Spinal cord (tissue), 10 donors: ENCODE measurements around the gene SAMD1. TPM values are rescaled to one million over a fixed set of nuclear protein-coding genes. Genes with fewer than 3 reads are reported as not detected.

Experiments
- DNase-seq, 6 donors: peaks; one replicate each; pipeline versions ENCODE4 v3.0.0 to v3.0.0-alpha.2; 2013 to 2015; ENCODE audit warnings: low spot score in 6 of 6, low read depth in 4 of 6
- H3K27ac ChIP-seq: one replicate; pipeline ENCODE4 v1.5.1; 2013; ENCODE audit warnings: low read depth, low read length, control low read depth
- H3K27me3 ChIP-seq: one replicate; pipeline ENCODE4 v1.6.1; 2013; ENCODE audit warnings: low read length; ENCODE audit not compliant: control insufficient read depth, insufficient read depth
- H3K36me3 ChIP-seq: one replicate; pipeline ENCODE4 v1.6.1; 2013; ENCODE audit warnings: low read length; ENCODE audit not compliant: control insufficient read depth, insufficient read depth
- H3K4me1 ChIP-seq: one replicate; pipeline ENCODE4 v1.6.1; 2013; ENCODE audit warnings: low read length; ENCODE audit not compliant: control insufficient read depth, insufficient read depth
- H3K4me3 ChIP-seq: one replicate; pipeline ENCODE4 v1.5.1; 2013; ENCODE audit warnings: low read depth, low read length, control low read depth
- H3K9me3 ChIP-seq: one replicate; pipeline ENCODE4 v1.6.1; 2013; ENCODE audit warnings: low read length; ENCODE audit not compliant: control insufficient read depth, insufficient read depth
- WGBS: methylation state at CpG from one replicate; pipeline ENCODE4 v1.1.5; 2013; ENCODE audit warnings: missing lambda C conversion rate; ENCODE audit not compliant: insufficient coverage; 5-methylcytosine and 5-hydroxymethylcytosine counted together
- polyA plus RNA-seq, 2 donors: library from polyadenylated mRNA; unstranded; fragments of 120-200 nt; gene quantifications; one replicate each; pipeline ENCODE4 v1.2.1, GENCODE V29; 2013; ENCODE audit not compliant: insufficient read length in 2 of 2
- total RNA-seq, 2 donors: library from RNA; depleted of rRNA in 1 of 2; stranded (reverse); fragments of 120-200 nt in 1 of 2; fragments of >200 nt in 1 of 2; gene quantifications; one replicate each; pipeline versions ENCODE4 v1.2.3 to v1.2.4, GENCODE V29; 2013 to 2014
- donor health status: healthy.

Gene SAMD1
- total and polyA plus RNA-seq, 4 donors, result 19.9 to 83.1 (median 56.7) TPM

DNA sequence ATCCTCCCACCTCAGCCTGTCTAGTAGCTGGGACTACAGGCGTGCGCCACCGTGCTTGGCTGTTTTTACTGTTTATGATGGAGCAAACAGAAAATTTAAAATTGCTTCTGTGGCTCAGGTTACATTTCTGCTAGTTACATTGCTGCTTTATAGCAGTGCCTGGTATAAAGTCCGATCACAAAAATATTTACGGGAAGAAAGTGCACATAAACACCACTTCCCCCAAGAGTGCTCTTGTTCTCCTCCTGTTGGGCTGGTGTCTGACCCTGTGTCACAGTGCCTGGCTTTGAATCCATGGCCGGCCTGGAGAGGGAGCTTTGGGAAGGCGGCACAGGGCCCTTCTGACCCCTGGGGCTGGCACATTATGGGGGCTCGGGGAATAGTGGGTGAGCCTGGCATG lies 15.1 kb upstream of the SAMD1 start:
- no peak for DNase-seq
- Histone ChIP-seq H3K27ac (no peak overlapping the region), H3K4me1 (no peaks in the 10 kb centered on the region), H3K27me3 (no peaks in the 10 kb centered on the region), H3K36me3 (peaks cover 69% of the 10 kb centered on the region), H3K9me3 (no peaks in the 10 kb centered on the region), H3K4me3 (no peak overlapping the region)
- WGBS, result 98% methylated on average over 5 of the region's 8 CpGs

DNA sequence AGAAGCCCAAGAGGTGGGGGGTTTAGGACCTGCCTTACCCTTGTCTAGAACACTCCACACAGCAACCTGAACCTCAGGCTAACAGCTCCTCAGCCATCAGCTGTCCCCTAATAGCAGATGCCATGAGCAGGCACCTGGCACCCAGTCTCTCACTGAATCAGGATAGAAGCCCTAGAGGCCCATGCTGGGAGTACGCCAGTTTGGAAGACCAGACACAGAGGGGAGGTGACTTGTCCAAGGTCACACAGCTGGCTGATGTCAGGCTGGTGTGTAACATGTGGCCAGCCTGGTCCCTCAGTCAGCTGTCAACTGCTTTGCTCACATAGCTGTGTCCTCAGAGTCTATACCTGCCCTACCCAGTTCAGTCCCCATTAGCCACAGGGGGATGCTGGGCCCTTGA lies 12.8 kb upstream of the SAMD1 start:
- WGBS, result 100% methylated on average over 1 of the region's 1 CpG

DNA sequence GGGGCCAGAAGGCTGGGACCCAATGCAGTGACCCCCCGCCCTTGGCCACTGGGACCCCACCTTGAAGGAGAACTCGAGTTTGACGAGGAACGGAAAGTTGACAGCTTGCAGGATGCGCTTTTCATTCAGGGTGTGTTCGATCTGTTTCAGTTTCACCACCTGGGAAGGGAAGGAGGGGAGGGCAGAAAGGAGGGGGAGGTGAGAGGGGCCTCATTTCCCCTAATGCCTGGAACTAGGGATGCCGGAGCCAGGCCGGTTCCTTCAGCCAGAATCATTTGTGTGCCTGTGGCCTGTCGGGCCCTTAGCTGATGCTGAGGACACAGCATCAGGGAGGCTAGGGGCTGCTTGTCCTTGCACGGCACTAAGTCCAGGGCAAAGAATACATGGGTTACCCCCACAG lies 12.2 kb upstream of the SAMD1 start:
- Histone ChIP-seq H3K4me3 (no peak overlapping the region), H3K9me3 (no peaks in the 10 kb centered on the region), H3K27ac (no peak overlapping the region), H3K36me3 (peaks cover 87% of the 10 kb centered on the region), H3K4me1 (no peaks in the 10 kb centered on the region), H3K27me3 (no peaks in the 10 kb centered on the region)
- DNase-seq, result no peak
- WGBS, result 94% methylated on average over 10 of the region's 10 CpGs

More for the DNA sequence above, 12.8 kb upstream of the SAMD1 start:
- Histone ChIP-seq H3K27ac (no peak overlapping the region), H3K9me3 (no peaks in the 10 kb centered on the region), H3K36me3 (peaks cover 87% of the 10 kb centered on the region), H3K4me3 (no peak overlapping the region), H3K4me1 (no peaks in the 10 kb centered on the region), H3K27me3 (no peaks in the 10 kb centered on the region)
- DNase-seq, result no peak

DNA sequence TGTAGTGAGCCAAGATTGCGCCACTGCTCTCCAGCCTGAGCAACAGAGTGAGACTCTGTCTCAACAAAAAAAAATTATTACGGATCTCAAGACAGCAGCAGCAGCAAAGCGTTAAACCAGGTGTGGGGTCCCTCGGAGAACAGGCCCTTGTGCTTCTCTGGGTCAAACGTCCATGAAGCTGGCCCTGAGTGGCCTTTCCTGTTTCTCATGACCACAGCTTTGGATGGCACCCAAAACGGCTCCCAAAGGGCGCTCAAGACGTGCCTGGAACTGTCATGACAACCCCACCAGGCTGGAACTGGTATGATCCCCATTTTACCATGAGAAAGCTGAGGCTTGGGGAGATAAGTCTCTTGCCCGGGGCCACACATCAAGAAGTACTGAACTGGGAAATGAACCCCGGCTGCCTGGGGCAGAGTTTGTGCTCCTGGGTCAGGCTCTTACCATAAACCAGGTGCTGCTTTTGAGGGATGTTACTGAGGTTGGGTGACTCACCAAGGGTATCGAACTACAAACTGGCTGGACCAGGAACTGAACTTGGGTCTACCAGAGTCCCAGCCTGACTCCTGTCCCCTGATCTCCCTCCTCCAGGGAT lies 11.6 kb upstream of the SAMD1 start:
- Histone ChIP-seq H3K4me3 (no peak overlapping the region), H3K36me3 (peaks cover 87% of the 10 kb centered on the region), H3K27me3 (no peaks in the 10 kb centered on the region), H3K4me1 (no peaks in the 10 kb centered on the region), H3K27ac (no peak overlapping the region), H3K9me3 (no peaks in the 10 kb centered on the region)
- 94% methylated on average over 8 of the region's 11 CpGs for WGBS
- no peak for DNase-seq

DNA sequence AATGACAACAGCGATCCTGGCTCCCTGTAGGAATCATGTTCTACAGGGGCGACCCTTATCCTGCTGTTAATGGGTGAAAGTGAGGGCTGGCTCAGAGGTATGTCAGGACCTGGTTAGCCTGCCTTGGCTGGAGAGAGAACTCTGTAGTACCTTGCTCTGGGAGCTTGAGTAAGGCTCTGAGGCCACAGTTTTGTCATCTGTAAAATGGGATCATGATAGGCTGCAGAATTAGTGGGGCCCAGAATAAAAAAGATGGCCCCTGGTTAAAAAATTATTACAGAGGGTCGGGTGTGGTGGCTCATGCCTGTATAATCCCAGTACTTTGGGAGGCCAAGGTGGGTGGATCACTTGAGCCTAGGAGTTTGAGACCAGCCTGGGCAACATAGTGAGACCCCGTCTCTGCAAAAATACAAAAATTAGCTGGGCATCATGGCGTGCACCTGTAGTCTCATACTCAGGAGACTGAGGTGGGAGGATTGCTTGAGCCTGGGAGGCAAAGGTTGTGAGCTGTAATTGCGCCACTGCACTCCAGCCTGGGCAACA lies 10.5 kb upstream of the SAMD1 start:
- Histone ChIP-seq H3K27me3 (no peaks in the 10 kb centered on the region), H3K4me1 (no peaks in the 10 kb centered on the region), H3K4me3 (no peak overlapping the region), H3K36me3 (peaks cover 87% of the 10 kb centered on the region), H3K9me3 (no peaks in the 10 kb centered on the region), H3K27ac (no peak overlapping the region)
- WGBS, result 97% methylated on average over 5 of the region's 6 CpGs
- no peak for DNase-seq

DNA sequence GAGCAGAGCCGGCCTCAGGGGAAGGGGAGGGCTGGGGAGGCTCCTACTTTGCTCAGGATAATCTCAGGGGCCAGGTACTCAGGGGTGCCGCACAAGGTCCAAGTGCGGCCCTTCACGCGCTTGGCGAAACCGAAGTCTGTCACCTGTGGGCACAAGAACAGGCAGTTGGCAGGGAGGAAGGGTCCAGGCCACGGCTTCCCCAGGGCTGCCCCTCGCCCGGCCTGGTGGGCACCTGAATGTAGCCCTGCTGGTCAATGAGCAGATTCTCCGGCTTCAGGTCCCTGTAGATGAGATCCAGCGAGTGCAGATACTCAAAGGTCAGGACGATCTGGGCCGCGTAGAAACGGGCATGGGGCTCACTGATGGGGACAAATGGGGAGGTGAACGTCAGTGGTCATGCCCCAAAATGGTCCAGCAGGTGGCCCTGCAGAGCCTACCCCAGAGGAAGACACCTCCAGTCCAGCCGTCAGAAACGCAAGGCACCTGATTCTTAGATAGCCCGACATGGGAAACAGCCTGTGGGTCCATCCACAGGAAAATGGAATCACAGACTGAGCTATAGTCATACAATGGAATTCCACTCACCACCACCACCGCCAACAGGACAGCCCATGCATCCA lies 7.1 kb upstream of the SAMD1 start:
- H3K27me3 ChIP-seq, result no peaks in the 10 kb centered on the region
- no peaks in the 10 kb centered on the region for H3K9me3 ChIP-seq
- no peak overlapping the region for H3K4me3 ChIP-seq
- no peaks in the 10 kb centered on the region for H3K4me1 ChIP-seq
- WGBS, result 79% methylated on average over 21 of the region's 21 CpGs
- DNase-seq, result no peak
- H3K27ac ChIP-seq, result no peak overlapping the region
- H3K36me3 ChIP-seq, result peaks cover 66% of the 10 kb centered on the region

DNA sequence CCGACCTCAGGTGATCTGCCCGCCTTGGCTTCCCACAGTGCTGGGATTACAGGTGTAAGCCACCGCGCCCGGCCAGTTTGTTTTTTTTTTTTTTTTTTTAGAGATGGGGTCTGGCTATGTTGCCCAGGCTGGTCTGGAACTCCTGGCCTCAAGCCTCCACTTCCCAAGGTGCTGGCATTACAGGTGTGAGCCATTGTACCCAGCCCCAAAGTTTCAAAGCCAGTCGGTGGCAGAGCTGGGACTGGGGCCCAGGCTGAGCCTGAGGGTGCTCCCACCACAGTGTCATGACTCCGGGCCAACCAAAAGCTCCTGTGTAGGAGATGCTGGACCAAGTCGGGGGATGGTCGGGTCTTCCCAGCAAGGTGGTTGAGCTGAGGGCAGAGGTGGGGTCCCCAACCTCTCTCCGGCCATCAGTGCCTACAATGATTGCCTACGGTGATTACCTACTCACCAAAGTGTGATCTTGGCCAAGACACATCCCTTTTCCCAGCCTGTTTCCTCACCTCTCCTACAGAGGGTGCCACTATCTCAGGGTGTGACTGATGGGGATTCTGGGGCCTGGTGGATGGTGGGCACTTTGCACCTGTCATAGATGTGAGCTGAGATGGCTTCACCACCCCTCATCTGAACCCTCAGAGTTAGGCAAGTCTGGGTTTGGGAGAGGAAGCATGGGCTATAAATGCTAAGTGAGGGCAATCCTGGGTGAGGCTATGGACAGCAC lies 5.9 kb upstream of the SAMD1 start:
- H3K36me3 ChIP-seq, result peaks cover 54% of the 10 kb centered on the region

DNA sequence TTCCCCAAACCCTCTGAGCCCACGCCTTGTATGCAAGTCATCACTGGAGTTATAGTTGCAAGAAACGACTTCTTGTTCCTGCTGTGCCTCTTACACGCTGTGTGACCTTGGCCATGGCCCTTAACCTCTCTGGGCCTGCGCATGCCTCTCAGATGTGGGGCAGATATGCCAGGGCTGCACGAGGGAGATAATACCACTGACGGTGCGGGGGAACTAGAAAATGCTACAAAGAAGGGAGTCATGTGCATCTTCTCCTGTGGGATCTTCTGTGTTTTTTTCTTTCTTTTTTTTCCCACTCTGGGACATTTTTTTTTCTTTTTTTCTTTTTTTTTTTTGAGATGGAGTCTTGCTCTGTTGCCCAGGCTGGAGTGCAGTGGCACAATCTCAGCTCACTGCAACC lies 4.3 kb upstream of the SAMD1 start:
- peaks cover 11% of the 10 kb centered on the region for H3K4me1 ChIP-seq
- no peak for DNase-seq
- H3K36me3 ChIP-seq, result peaks cover 39% of the 10 kb centered on the region
- H3K4me3 ChIP-seq, result no peak overlapping the region
- no peaks in the 10 kb centered on the region for H3K27me3 ChIP-seq
- H3K9me3 ChIP-seq, result no peaks in the 10 kb centered on the region
- no peak overlapping the region for H3K27ac ChIP-seq
- WGBS, result 88% methylated on average over 4 of the region's 7 CpGs

More for the DNA sequence above, 5.9 kb upstream of the SAMD1 start:
- no peaks in the 10 kb centered on the region for H3K9me3 ChIP-seq
- WGBS, result 100% methylated on average over 4 of the region's 11 CpGs
- no peak overlapping the region for H3K27ac ChIP-seq
- peaks cover 9% of the 10 kb centered on the region for H3K4me1 ChIP-seq
- no peaks in the 10 kb centered on the region for H3K27me3 ChIP-seq
- DNase-seq, result no peak
- H3K4me3 ChIP-seq, result no peak overlapping the region

DNA sequence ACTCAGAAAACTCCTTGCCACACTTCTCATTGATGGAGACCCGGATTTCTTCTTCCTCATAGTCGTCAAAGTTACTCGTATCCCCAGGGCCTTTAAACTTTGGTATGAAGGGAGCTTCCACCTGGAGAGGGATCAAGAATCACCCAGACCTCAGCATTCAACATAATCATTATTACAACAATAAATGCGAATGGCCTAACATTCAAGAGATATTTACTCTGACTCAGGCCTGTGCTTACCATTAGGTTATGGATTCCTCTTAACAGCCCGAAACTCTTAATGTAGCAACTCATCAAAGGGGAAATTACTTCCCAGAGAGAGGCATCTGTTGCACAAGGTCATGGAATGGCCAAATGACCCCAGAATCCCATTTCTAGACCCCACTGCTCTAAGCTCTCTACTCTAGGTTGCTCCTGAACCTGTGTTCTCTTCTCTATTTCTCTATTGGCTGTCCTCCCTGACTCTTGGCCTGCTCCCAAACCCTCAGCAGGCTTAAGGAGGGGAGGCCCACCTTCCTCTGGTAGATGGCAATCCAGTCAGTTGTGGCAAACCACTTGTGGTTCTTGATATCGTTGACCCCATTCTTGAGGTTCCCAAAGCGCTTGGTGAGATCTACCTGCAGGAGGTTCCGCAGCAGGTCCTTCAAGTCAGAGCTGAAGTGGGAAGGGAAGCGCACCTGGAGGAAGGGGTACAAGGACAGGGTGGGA lies 2.7 kb upstream of the SAMD1 start:
- H3K27ac ChIP-seq, result no peak overlapping the region
- H3K9me3 ChIP-seq, result no peaks in the 10 kb centered on the region
- WGBS, result 97% methylated on average over 8 of the region's 9 CpGs
- peaks cover 36% of the 10 kb centered on the region for H3K36me3 ChIP-seq
- H3K27me3 ChIP-seq, result no peaks in the 10 kb centered on the region
- H3K4me1 ChIP-seq, result peaks cover 20% of the 10 kb centered on the region
- no peak overlapping the region for H3K4me3 ChIP-seq
- no peak for DNase-seq
